ENCODE data around the gene BCAP31. TPM values are rescaled to one million over a fixed set of nuclear protein-coding genes. Genes with fewer than 3 reads are reported as not detected.

The BCAP31 gene
- total RNA-seq, 2 donors from 2014 or later, result 82.7 to 104 TPM

DNA sequence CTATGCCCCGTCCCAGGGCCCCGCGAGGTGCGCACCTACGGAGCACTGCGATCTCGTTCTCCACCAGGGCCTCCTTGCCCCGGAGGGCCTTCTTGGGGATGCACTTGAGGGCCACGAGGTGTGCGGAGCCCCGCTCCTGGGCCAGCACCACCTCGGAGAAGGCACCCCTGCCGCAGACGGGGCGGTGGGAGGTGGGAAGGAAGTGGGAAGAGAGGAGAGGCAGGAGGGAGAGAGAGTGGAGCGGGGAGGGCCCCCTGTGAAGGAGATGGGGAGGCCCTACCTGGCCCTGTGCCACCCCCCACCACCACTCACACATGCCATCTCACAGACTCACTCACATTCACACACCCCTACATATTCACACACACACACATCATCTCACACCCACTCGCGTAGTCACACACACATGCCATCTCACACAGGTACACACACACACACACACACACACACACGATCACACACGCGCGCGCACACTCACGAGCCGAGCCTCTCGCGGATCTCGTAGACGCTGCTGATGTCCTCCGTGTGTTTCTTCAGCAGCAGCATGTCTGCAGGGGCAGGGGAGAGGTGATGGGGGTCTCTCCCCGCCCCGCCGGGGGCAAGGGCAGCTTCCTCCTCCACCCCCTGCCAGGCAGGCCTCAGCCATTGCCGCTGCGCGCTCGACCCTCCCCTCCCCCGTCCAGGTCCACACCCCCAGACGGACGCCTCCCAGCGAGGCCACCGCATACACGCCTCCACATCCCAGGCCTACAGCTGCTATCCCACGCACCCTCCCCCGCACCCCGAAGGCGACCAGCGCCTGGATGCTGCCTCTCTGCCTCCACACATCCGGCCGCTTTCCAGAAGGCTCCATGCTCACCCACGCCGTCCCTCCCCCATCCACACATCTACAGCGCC, 51.4 kb downstream of the BCAP31 start:
- no peak overlapping the region for H3K27ac ChIP-seq

DNA sequence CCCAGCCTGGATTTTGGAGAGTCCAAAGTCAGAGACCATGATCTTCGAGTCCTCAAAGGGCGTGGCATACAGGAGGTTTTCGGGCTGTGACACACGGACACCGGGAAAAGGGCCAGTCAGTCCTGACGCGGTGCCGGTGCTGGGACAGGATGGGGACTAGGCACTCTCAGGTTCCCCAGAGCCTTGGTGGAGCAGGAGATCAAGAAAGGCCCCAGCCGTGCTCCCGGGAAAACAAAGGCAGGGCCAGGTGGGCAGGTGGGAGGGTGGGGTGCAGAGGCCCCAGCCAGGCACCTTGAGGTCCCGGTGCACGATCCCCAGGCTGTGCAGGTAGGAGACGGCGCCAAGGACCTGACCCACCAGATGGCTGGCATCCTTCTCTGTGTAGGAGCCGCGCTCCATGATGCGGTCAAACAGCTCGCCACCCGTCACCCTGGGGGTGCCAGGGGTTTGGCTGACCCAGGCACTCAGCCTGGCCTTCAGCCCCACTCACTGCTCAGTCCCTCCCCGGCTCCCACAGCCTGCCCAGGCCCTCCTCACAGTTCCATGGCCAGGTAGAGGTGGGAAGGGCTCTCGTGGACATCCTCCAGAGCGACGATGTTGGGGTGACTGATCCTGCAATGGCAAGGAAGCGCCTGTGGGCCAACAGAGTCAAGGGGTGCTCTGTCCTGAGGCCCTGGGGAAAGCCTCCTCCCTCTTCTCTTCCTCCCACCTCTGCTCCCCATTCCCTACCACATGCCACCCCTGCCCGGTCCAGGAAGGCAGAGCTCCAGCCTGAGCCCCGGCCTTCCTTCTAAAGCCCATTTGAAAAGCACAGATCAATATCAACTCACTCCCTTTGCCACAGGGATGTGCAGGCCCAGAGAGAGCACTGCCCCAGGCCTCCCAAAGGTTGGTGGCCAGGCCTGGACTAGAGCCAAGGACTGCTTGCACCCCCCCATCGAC, 52.3 kb downstream of the BCAP31 start:
- TF ChIP-seq, protein P1, sequence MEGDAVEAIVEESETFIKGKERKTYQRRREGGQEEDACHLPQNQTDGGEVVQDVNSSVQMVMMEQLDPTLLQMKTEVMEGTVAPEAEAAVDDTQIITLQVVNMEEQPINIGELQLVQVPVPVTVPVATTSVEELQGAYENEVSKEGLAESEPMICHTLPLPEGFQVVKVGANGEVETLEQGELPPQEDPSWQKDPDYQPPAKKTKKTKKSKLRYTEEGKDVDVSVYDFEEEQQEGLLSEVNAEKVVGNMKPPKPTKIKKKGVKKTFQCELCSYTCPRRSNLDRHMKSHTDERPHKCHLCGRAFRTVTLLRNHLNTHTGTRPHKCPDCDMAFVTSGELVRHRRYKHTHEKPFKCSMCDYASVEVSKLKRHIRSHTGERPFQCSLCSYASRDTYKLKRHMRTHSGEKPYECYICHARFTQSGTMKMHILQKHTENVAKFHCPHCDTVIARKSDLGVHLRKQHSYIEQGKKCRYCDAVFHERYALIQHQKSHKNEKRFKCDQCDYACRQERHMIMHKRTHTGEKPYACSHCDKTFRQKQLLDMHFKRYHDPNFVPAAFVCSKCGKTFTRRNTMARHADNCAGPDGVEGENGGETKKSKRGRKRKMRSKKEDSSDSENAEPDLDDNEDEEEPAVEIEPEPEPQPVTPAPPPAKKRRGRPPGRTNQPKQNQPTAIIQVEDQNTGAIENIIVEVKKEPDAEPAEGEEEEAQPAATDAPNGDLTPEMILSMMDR (IDR thresholded peaks at IDR 0.05), result no peak
- Histone ChIP-seq H3K4me1 (ENCODE audit: control insufficient read depth in 1 of 2, low read depth in 2 of 2) (no peaks in the 10 kb centered on the region), H3K36me3 (no peaks in the 10 kb centered on the region), H3K4me3 (no peak overlapping the region), H3K27ac (no peak overlapping the region), H3K9me3 (no peaks in the 10 kb centered on the region), H3K27me3 (replicated peaks; ENCODE audit: insufficient read depth) (no peaks in the 10 kb centered on the region)
- ATAC-seq (ENCODE audit: insufficient number of reproducible peaks, low FRiP score, low read depth) (no peak), DNase-seq (ENCODE audit: low spot score) (no peak)

More for the DNA sequence above, 51.4 kb downstream of the BCAP31 start:
- Histone ChIP-seq H3K4me3 (no peak overlapping the region), H3K27me3 (replicated peaks; ENCODE audit: insufficient read depth) (no peaks in the 10 kb centered on the region), H3K36me3 (no peaks in the 10 kb centered on the region), H3K9me3 (no peaks in the 10 kb centered on the region), H3K4me1 (ENCODE audit: control insufficient read depth in 1 of 2, low read depth in 2 of 2) (no peaks in the 10 kb centered on the region)
- no peak for DNase-seq (ENCODE audit: low spot score)
- TF ChIP-seq, protein P1 (IDR thresholded peaks at IDR 0.05), result no peak
- ATAC-seq (ENCODE audit: insufficient number of reproducible peaks, low FRiP score, low read depth), result no peak

DNA sequence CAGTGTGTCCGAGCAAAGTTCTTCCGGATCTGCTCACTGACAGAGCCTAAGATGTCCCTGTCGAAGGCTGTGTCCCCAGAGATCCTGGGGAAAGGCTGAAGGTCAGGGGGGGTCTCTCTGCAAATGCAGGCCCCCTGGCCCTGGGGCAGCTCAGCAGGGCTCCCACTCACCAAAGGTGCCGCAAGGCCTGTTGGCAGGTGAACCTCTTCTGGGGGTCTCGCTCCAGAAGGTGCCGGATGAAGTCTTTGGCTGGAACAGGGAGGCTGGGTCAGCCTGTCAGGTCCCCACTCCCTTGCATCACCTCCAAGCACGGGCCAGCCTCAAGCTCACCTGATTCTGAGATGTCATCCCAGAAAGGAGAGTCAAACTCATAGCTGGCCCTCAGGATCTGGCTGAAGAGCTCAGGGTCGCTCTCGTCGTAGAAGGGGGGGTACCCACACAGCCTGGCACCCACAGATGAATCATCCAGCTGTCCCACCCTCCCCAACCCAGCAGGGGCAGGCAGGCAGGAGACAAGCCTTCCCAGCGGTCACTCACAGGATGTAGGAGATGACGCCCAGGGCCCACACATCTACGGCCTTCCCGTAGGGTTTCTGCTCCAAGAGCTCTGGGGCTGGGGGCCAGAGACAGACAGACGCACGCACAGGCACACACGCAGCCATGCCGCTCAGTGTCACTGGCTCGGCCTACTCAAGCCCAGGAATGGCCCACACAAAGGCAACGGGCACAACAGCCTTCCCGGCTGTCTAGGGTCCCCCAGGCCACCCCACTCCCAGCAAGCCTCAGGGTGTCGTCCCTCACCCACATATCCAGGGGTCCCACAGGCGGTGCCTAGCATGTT, 53.2 kb downstream of the BCAP31 start:
- Histone ChIP-seq H3K9me3 (no peaks in the 10 kb centered on the region), H3K4me3 (no peak overlapping the region), H3K27me3 (replicated peaks; ENCODE audit: insufficient read depth) (no peaks in the 10 kb centered on the region), H3K27ac (no peak overlapping the region), H3K4me1 (ENCODE audit: control insufficient read depth in 1 of 2, low read depth in 2 of 2) (no peaks in the 10 kb centered on the region), H3K36me3 (no peaks in the 10 kb centered on the region)
- no peak for DNase-seq (ENCODE audit: low spot score)
- ATAC-seq (ENCODE audit: insufficient number of reproducible peaks, low FRiP score, low read depth), result no peak
- TF ChIP-seq, protein P1 (IDR thresholded peaks at IDR 0.05), result no peak

DNA sequence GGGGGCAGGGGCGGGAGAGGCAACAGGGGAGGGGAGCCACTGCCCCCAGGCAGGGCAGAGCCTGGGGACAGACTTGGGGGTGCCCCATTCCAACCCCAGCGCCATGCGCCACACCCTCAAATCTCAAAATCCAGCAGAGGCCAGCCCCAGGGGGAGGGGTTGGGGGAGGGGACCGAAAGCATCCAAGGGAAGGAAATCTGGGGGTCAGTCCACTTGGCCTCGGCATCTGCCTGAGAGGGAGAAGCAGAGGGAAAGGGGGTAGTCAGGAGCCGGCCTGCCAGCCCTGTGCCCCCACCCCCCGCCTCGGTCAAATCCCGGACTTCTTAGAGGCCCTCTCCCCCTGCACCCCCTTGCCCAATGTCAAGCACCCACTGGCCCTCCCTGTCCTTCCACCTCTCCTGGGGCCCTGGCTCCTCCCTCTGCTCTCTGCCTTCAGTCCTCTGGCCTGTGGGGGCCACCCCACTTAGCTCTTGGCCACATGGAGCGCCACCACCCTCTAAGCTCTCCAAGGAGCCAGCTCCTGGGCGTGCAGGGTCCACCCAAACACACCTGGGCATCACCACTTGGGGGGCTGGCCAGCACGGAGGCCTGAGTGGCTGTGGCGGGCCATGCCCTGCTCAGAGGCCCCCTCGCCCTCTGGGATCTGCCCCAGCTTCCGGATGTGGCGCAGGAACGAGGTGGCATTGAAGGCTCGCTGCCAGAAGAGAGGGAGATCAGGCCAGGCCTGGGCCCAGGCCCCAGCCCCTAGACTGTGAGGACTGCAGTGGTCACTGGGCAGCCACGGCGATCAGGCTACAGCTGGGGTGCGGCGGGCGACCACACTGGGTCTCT, 54.1 kb downstream of the BCAP31 start:
- H3K9me3 ChIP-seq, result no peaks in the 10 kb centered on the region
- H3K36me3 ChIP-seq, result no peaks in the 10 kb centered on the region
- no peaks in the 10 kb centered on the region for H3K4me1 ChIP-seq (ENCODE audit: control insufficient read depth in 1 of 2, low read depth in 2 of 2)
- TF ChIP-seq, protein P1 (IDR thresholded peaks at IDR 0.05), result no peak
- no peak overlapping the region for H3K4me3 ChIP-seq
- ATAC-seq (ENCODE audit: insufficient number of reproducible peaks, low FRiP score, low read depth) (no peak), DNase-seq (ENCODE audit: low spot score) (no peak)
- H3K27ac ChIP-seq, result no peak overlapping the region
- no peaks in the 10 kb centered on the region for H3K27me3 ChIP-seq (replicated peaks; ENCODE audit: insufficient read depth)

Measured in thoracic aorta (tissue), 2 donors.